GM12878 (cell line): ENCODE measurements around the gene GIPC3.

ENCODE experiments used
- POLR2A ChIP-seq: IDR thresholded peaks from 2 replicates; pipeline ENCODE4 v1.6.1; 2011; ENCODE audit warnings: low read depth, mild to moderate bottlenecking, low read length
- POU2F2 ChIP-seq: IDR thresholded peaks from 3 replicates; pipeline ENCODE4 v1.6.1; 2011; ENCODE audit warnings: low read depth, mild to moderate bottlenecking, low read length, borderline replicate concordance
- TAF1 ChIP-seq: IDR thresholded peaks from 2 replicates; pipeline ENCODE4 v1.6.1; 2011; ENCODE audit warnings: mild to moderate bottlenecking, low read depth, low read length, borderline replicate concordance
- USF2 ChIP-seq: IDR thresholded peaks from 2 replicates; pipeline ENCODE4 v1.6.1; 2011; ENCODE audit warnings: low read depth, low read length, improper control_type of control experiment, borderline replicate concordance
- ZNF274 ChIP-seq: IDR thresholded peaks from one replicate; pipeline ENCODE4 v1.8.0; 2011; ENCODE audit not compliant: insufficient read length, insufficient read depth
- ZNF384 ChIP-seq: IDR thresholded peaks from 2 replicates; pipeline ENCODE4 v1.6.1; 2012; ENCODE audit warnings: low read depth, mild to moderate bottlenecking, low read length, improper control_type of control experiment, borderline replicate concordance

- TF ChIP-seq POLR2A: no peak
- no peak for TF ChIP-seq ZNF274
- no peak for TF ChIP-seq ZNF384
- no peak for TF ChIP-seq USF2
- no peak for TF ChIP-seq TAF1
- TF ChIP-seq POU2F2: no peak
Measured at GRCh38 chr19:3636506-3636905, 51.2 kb downstream of the GIPC3 start.
